D721Med (cell line): Measurements from ENCODE around the gene PSAT1.

Experiments
- DNase-seq: peaks from one replicate; pipeline ENCODE4 v3.0.0; 2011; ENCODE audit warnings: low spot score; ENCODE audit not compliant: insufficient read length
- FAIRE-seq: peaks from 2 replicates; lab custom pipeline; 2011; peaks lifted over from hg19 to GRCh38; lab: Jason Lieb, UNC
- CTCF ChIP-seq: IDR thresholded peaks from 2 replicates; pipeline ENCODE4 v1.5.1; 2012; ENCODE audit warnings: mild to moderate bottlenecking, control low read depth; ENCODE audit not compliant: insufficient read depth; ENCODE audit errors: missing control alignments

The PSAT1 gene

GRCh38 chr9:78307360-78307759 lies 10.4 kb downstream of the PSAT1 start:
- no peak for DNase-seq
- no peak for FAIRE-seq
- no peak for TF ChIP-seq CTCF

GRCh38 chr9:78309066-78309465 lies 12.1 kb downstream of the PSAT1 start:
- FAIRE-seq (no peak), DNase-seq (no peak)
- no peak for TF ChIP-seq CTCF

- TF ChIP-seq CTCF, result no peak
- FAIRE-seq (no peak), DNase-seq (no peak)
These were observed 14.2 kb downstream of the PSAT1 start for GRCh38 chr9:78311075-78311474.

GRCh38 chr9:78311886-78312524 lies 15.1 kb downstream of the PSAT1 start:
- DNase-seq (no peak), FAIRE-seq (no peak)
- no peak for TF ChIP-seq CTCF

- no peak for TF ChIP-seq CTCF
- FAIRE-seq, result no peak
- DNase-seq, result no peak
These were observed 17.6 kb downstream of the PSAT1 start for GRCh38 chr9:78314550-78314949.

GRCh38 chr9:78314953-78315870 lies 18.3 kb downstream of the PSAT1 start:
- TF ChIP-seq CTCF, result no peak
- FAIRE-seq (no peak), DNase-seq (no peak)
